Neural cell (in vitro differentiated cells): Measurements from ENCODE around the gene ARHGEF38. TPM values are rescaled to one million over a fixed set of nuclear protein-coding genes. Genes with fewer than 3 reads are reported as not detected.

Source experiments
- H2AFZ ChIP-seq: fragments of 200-600, 300-800 bp; sonication (generic), shearing (Covaris generic); 2 replicates; pipeline ENCODE4 v1.6.0; 2014; ENCODE audit warnings: low read depth, mild to moderate bottlenecking, antibody characterized with exemption, low read length, moderate library complexity
- H3F3A ChIP-seq: fragments of 200-600 bp; shearing (Covaris generic); 2 replicates; pipeline ENCODE4 v1.6.1; 2016; ENCODE audit warnings: mild to moderate bottlenecking, moderate library complexity, mixed read lengths, antibody characterized with exemption, low read length; ENCODE audit not compliant: insufficient read depth, poor library complexity, severe bottlenecking
- H3K27ac ChIP-seq: fragments of 200-600, 300-800 bp; sonication (generic), shearing (Covaris generic); 2 replicates; pipeline ENCODE4 v1.5.1; 2014; ENCODE audit warnings: mild to moderate bottlenecking, low read length, moderate library complexity
- H3K27me3 ChIP-seq: fragments of 300-800, 200-600 bp; sonication (generic), shearing (Covaris generic); 2 replicates; pipeline ENCODE4 v1.6.0; 2014; ENCODE audit warnings: mild to moderate bottlenecking, low read depth, low read length, moderate library complexity; ENCODE audit not compliant: insufficient read depth
- H3K36me3 ChIP-seq: fragments of 300-800, 200-600 bp; sonication (generic), shearing (Covaris generic); 2 replicates; pipeline ENCODE4 v1.5.1; 2014; ENCODE audit warnings: mild to moderate bottlenecking, antibody characterized with exemption, low read length, moderate library complexity; ENCODE audit not compliant: insufficient read depth
- H3K4me2 ChIP-seq: fragments of 300-800, 200-600 bp; sonication (generic), shearing (Covaris generic); 2 replicates; pipeline ENCODE4 v1.6.0; 2014; ENCODE audit warnings: mild to moderate bottlenecking, low read length
- H3K4me3 ChIP-seq: fragments of 300-800, 200-600 bp; sonication (generic), shearing (Covaris generic); 2 replicates; pipeline ENCODE4 v1.5.1; 2014; ENCODE audit warnings: mild to moderate bottlenecking, low read length, moderate library complexity
- H3K79me2 ChIP-seq: fragments of 200-600 bp; shearing (Covaris generic); replicated peaks from 2 replicates; pipeline ENCODE4 v1.6.0; 2014; ENCODE audit warnings: mild to moderate bottlenecking, low read length, moderate library complexity; ENCODE audit not compliant: insufficient read depth
- H3K9ac ChIP-seq: fragments of 300-800, 200-600 bp; sonication (generic), shearing (Covaris generic); 2 replicates; pipeline ENCODE4 v1.6.1; 2016; ENCODE audit warnings: mild to moderate bottlenecking, low read length, mixed read lengths
- H3K9me2 ChIP-seq: fragments of 200-600 bp; shearing (Covaris generic); 2 replicates; pipeline ENCODE4 v1.6.1; 2016; ENCODE audit warnings: mild to moderate bottlenecking, low read length, mixed read lengths; ENCODE audit not compliant: insufficient read depth
- H3K9me3 ChIP-seq: fragments of 200-600, 300-800 bp; sonication (generic), shearing (Covaris generic); 2 replicates; pipeline ENCODE4 v1.6.1; 2016; ENCODE audit warnings: mild to moderate bottlenecking, mixed run types, low read length, moderate library complexity, mixed read lengths
- H4K20me1 ChIP-seq: fragments of 200-600 bp; shearing (Covaris generic); 2 replicates; pipeline ENCODE4 v1.6.1; 2016; ENCODE audit warnings: mild to moderate bottlenecking, mixed run types; ENCODE audit not compliant: insufficient read depth
- EP300 ChIP-seq: fragments of 450-650 bp; conservative IDR thresholded peaks from 2 replicates; pipeline ENCODE4 v1.6.1; 2014; ENCODE audit warnings: antibody characterized with exemption, mild to moderate bottlenecking, moderate library complexity; ENCODE audit not compliant: poor library complexity, severe bottlenecking
- EZH2 ChIP-seq: fragments of 200-600, 300-800 bp; shearing (Covaris generic), sonication (generic); IDR thresholded peaks from 2 replicates; pipeline ENCODE4 v1.6.1; 2014; ENCODE audit warnings: antibody characterized with exemption, low read length, borderline replicate concordance, mild to moderate bottlenecking; ENCODE audit not compliant: insufficient read depth, poor library complexity, severe bottlenecking
- MXI1 ChIP-seq: fragments of 450-650 bp; conservative IDR thresholded peaks from 2 replicates; pipeline ENCODE4 v1.6.1; 2014; ENCODE audit warnings: antibody characterized with exemption, mild to moderate bottlenecking; ENCODE audit not compliant: poor library complexity, severe bottlenecking
- POLR2AphosphoS5 ChIP-seq: IDR thresholded peaks from 2 replicates; pipeline ENCODE4 v1.6.1; 2012
- RAD21 ChIP-seq: fragments of 450-650 bp; conservative IDR thresholded peaks from 2 replicates; pipeline ENCODE4 v1.6.1; 2014; ENCODE audit warnings: antibody characterized with exemption, mild to moderate bottlenecking, moderate library complexity
- REST ChIP-seq: IDR thresholded peaks from 2 replicates; pipeline ENCODE4 v1.6.1; 2012; ENCODE audit warnings: borderline replicate concordance
- SMC3 ChIP-seq: fragments of 450-650 bp; conservative IDR thresholded peaks from 2 replicates; pipeline ENCODE4 v1.6.1; 2014; ENCODE audit warnings: antibody characterized with exemption, mild to moderate bottlenecking, moderate library complexity; ENCODE audit not compliant: poor library complexity
- TAF1 ChIP-seq: IDR thresholded peaks from 2 replicates; pipeline ENCODE4 v1.6.1; 2012; ENCODE audit warnings: low read depth
- polyA plus RNA-seq: library from polyadenylated mRNA; depleted of rRNA; stranded (reverse); fragments of >200 nt; gene quantifications from 2 replicates; pipeline ENCODE4 v1.2.3, GENCODE V29; 2014
- TF ChIP-seq, protein P1 (sequence below): fragments of 450-650 bp; IDR thresholded peaks from 2 replicates; pipeline ENCODE4 v1.5.1; 2014; ENCODE audit warnings: antibody characterized with exemption, mild to moderate bottlenecking, moderate library complexity; ENCODE audit not compliant: poor library complexity, severe bottlenecking

Gene ARHGEF38
- polyA plus RNA-seq, 1 donor from 2014 or later = not detected

DNA sequence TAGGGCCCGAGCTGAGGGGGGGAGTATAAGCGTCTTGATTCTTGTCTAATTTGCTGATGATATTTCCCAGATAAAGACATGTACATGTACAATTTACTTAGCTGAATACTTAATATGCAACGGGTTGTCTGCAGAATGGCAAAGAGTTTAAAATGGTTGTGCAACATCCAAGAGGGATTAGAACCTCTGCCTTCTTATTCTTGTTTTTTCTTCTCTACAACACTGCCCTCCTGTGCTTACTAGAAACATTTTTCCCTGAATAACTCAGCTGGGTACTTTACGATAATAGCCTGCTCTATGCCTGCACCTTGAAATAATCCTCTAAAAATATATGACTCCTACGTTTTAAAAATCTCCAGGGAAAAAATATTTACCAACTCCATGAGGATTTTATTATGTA, 114.3 kb downstream of the ARHGEF38 start:
- no peak overlapping the region for H3K9ac ChIP-seq
- no peaks in the 10 kb centered on the region for H3K79me2 ChIP-seq
- no peaks in the 10 kb centered on the region for H3F3A ChIP-seq
- H3K27me3 ChIP-seq = no peaks in the 10 kb centered on the region
- H3K27ac ChIP-seq = no peak overlapping the region
- no peaks in the 10 kb centered on the region for H3K36me3 ChIP-seq
- no peak overlapping the region for H3K4me2 ChIP-seq
- peak; percentile 56 for TF ChIP-seq SMC3
- TF ChIP-seq TAF1 = no peak
- no peak for TF ChIP-seq POLR2AphosphoS5
- no peak for TF ChIP-seq REST
- TF ChIP-seq EZH2 = no peak
- TF ChIP-seq, protein P1, sequence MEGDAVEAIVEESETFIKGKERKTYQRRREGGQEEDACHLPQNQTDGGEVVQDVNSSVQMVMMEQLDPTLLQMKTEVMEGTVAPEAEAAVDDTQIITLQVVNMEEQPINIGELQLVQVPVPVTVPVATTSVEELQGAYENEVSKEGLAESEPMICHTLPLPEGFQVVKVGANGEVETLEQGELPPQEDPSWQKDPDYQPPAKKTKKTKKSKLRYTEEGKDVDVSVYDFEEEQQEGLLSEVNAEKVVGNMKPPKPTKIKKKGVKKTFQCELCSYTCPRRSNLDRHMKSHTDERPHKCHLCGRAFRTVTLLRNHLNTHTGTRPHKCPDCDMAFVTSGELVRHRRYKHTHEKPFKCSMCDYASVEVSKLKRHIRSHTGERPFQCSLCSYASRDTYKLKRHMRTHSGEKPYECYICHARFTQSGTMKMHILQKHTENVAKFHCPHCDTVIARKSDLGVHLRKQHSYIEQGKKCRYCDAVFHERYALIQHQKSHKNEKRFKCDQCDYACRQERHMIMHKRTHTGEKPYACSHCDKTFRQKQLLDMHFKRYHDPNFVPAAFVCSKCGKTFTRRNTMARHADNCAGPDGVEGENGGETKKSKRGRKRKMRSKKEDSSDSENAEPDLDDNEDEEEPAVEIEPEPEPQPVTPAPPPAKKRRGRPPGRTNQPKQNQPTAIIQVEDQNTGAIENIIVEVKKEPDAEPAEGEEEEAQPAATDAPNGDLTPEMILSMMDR = peak; percentile 53
- TF ChIP-seq MXI1 = no peak
- no peak for TF ChIP-seq EP300
- peak; percentile 68 for TF ChIP-seq RAD21
- no peaks in the 10 kb centered on the region for H3K9me2 ChIP-seq
- no peaks in the 10 kb centered on the region for H3K9me3 ChIP-seq
- H4K20me1 ChIP-seq = no peaks in the 10 kb centered on the region
- no peak overlapping the region for H3K4me3 ChIP-seq
- H2AFZ ChIP-seq = no peak overlapping the region

- Histone ChIP-seq H3K27ac (no peak overlapping the region), H3K27me3 (no peaks in the 10 kb centered on the region), H3K4me3 (no peak overlapping the region), H2AFZ (no peak overlapping the region), H3K9me2 (no peaks in the 10 kb centered on the region), H4K20me1 (no peaks in the 10 kb centered on the region), H3K36me3 (no peaks in the 10 kb centered on the region), H3K9ac (no peak overlapping the region), H3K79me2 (no peaks in the 10 kb centered on the region), H3F3A (no peaks in the 10 kb centered on the region), H3K4me2 (no peak overlapping the region), H3K9me3 (no peaks in the 10 kb centered on the region)
- TF ChIP-seq SMC3 (no peak), TAF1 (no peak), EP300 (no peak)
Observed at GRCh38 chr4:105670684-105671083, 118.3 kb downstream of the ARHGEF38 start.

DNA sequence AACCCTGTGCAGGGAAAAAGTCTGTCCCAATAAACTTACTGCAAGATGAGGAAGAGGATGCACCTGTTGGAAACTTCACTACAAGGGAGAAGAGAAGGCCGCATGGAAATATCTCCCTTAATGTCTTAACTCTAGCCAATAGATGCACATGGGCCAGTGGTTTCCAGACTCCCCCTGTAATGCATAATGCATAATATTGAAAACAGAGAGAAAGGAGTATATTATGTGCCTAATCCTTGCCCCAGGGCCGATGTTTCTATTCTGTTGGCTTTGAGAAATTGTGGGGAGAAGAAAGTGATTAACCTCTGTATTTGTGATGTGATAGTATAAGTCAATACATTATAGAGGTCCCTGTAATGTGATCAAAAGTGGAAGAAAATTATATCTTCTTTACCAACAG, 118.9 kb downstream of the ARHGEF38 start:
- H3K36me3 ChIP-seq = no peaks in the 10 kb centered on the region
- H3F3A ChIP-seq = no peaks in the 10 kb centered on the region
- H3K4me2 ChIP-seq = no peak overlapping the region
- no peak overlapping the region for H2AFZ ChIP-seq
- no peak overlapping the region for H3K27ac ChIP-seq
- no peaks in the 10 kb centered on the region for H3K9me2 ChIP-seq
- no peaks in the 10 kb centered on the region for H3K79me2 ChIP-seq
- H4K20me1 ChIP-seq = no peaks in the 10 kb centered on the region
- TF ChIP-seq SMC3 (no peak), EP300 (no peak)
- no peaks in the 10 kb centered on the region for H3K9me3 ChIP-seq
- H3K4me3 ChIP-seq = no peak overlapping the region
- no peak overlapping the region for H3K9ac ChIP-seq
- no peaks in the 10 kb centered on the region for H3K27me3 ChIP-seq
